ENCODE measurements around the gene POR. TPM values are rescaled to one million over a fixed set of nuclear protein-coding genes. Genes with fewer than 3 reads are reported as not detected.

Gene POR
- total RNA-seq, 1 donor, result 90.7 TPM

GRCh38 chr7:75983471-75984129 lies 68.6 kb downstream of the POR start:
- DNase-seq (ENCODE audit: low read depth), result no peak
- no peak for TF ChIP-seq CTCF (IDR thresholded peaks at IDR 0.05; ENCODE audit: insufficient read depth, low read depth, low read length)
- no peak overlapping the region for H3K4me3 ChIP-seq (ENCODE audit: low read depth, low read length)

- DNase-seq (ENCODE audit: low read depth), result no peak
These were observed 69.4 kb downstream of the POR start for GRCh38 chr7:75984130-75985008.

GRCh38 chr7:75985009-75985517 lies 70.1 kb downstream of the POR start:
- no peak overlapping the region for H3K4me3 ChIP-seq (ENCODE audit: low read depth, low read length)
- no peak for DNase-seq (ENCODE audit: low read depth)
- TF ChIP-seq CTCF (IDR thresholded peaks at IDR 0.05; ENCODE audit: insufficient read depth, low read depth, low read length), result no peak

More at GRCh38 chr7:75984130-75985008, 69.4 kb downstream of the POR start:
- no peak overlapping the region for H3K4me3 ChIP-seq (ENCODE audit: low read depth, low read length)
- TF ChIP-seq CTCF (IDR thresholded peaks at IDR 0.05; ENCODE audit: insufficient read depth, low read depth, low read length), result no peak

GRCh38 chr7:75985518-75986146 lies 70.7 kb downstream of the POR start:
- DNase-seq (ENCODE audit: low read depth), result no peak
- no peak for TF ChIP-seq CTCF (IDR thresholded peaks at IDR 0.05; ENCODE audit: insufficient read depth, low read depth, low read length)
- H3K4me3 ChIP-seq (ENCODE audit: low read depth, low read length), result no peak overlapping the region

- H3K4me3 ChIP-seq (ENCODE audit: low read depth, low read length), result no peak overlapping the region
- no peak for DNase-seq (ENCODE audit: low read depth)
- TF ChIP-seq CTCF (IDR thresholded peaks at IDR 0.05; ENCODE audit: insufficient read depth, low read depth, low read length), result no peak
These were observed 71.3 kb downstream of the POR start for GRCh38 chr7:75986147-75986781.

GRCh38 chr7:75987026-75987804 lies 72.3 kb downstream of the POR start:
- H3K4me3 ChIP-seq (ENCODE audit: low read depth, low read length), result no peak overlapping the region
- TF ChIP-seq CTCF (IDR thresholded peaks at IDR 0.05; ENCODE audit: insufficient read depth, low read depth, low read length), result no peak
- DNase-seq (ENCODE audit: low read depth), result no peak
